ENCODE data around the gene TNFRSF12A. TPM values are rescaled to one million over a fixed set of nuclear protein-coding genes. Genes with fewer than 3 reads are reported as not detected.
A peak's percentile ranks its signal among the peaks of the same experiment; 100 is the strongest.

The TNFRSF12A gene
- total and polyA plus RNA-seq, 9 of the 15 experiments (the other 6 are each of a cell fraction or from before 2014, with no cell fraction given), result 0.41 to 61.8 (median 26.5) TPM

DNA sequence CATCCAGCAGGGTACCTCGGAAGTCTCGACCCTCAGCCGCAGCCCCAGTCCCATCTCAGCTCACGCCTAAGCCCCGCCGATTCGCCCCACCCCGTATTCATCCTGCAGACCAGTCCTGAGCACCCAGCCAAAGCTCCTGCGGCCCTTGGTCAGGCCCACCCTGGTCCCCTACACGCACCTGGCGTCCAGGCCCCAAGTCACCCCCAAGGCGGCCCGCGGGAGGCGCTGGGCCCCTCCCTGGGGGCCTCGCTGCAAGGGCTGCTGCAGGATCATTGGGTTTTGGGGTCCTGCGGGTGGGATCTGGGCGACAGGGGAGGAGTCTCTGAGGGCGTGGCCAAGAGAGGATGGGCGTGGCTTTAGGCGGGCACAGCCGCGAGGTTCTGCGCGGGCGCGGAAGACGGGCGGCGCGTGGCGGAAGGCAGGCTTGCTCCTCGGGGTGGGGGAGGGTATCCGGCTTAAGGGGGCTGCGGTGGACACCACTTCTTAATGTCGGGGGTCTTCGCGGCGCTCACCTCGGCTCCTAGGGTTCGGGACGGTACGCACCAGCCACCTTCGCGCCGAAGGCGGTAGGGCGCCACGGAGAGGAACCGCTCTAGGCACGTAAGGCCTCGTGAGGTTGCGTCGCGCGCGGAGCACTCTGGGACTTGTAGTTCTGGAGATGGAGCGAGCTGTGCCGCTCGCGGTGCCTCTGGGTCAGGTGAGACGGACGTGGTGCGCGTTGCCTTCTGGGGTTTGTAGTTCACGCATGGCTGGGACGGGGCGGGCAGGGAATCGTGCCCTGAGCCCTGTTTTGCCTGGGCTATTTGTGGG, 3.7 kb downstream of the TNFRSF12A start, which contains the start of the genes HCFC1R1 and THOC6 (continued):
- TF ChIP-seq, protein P1, sequence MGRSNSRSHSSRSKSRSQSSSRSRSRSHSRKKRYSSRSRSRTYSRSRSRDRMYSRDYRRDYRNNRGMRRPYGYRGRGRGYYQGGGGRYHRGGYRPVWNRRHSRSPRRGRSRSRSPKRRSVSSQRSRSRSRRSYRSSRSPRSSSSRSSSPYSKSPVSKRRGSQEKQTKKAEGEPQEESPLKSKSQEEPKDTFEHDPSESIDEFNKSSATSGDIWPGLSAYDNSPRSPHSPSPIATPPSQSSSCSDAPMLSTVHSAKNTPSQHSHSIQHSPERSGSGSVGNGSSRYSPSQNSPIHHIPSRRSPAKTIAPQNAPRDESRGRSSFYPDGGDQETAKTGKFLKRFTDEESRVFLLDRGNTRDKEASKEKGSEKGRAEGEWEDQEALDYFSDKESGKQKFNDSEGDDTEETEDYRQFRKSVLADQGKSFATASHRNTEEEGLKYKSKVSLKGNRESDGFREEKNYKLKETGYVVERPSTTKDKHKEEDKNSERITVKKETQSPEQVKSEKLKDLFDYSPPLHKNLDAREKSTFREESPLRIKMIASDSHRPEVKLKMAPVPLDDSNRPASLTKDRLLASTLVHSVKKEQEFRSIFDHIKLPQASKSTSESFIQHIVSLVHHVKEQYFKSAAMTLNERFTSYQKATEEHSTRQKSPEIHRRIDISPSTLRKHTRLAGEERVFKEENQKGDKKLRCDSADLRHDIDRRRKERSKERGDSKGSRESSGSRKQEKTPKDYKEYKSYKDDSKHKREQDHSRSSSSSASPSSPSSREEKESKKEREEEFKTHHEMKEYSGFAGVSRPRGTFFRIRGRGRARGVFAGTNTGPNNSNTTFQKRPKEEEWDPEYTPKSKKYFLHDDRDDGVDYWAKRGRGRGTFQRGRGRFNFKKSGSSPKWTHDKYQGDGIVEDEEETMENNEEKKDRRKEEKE (IDR thresholded peaks at IDR 0.05; ENCODE audit: borderline replicate concordance in 1 of 2, control insufficient read depth in 1 of 2, low read depth in 2 of 2, low read length in 1 of 2), result peak in 1 of 2 experiments; percentile 58; a peak in 2 of 4 replicates
- TF ChIP-seq SMARCB1 (IDR thresholded peaks at IDR 0.05; ENCODE audit: insufficient read length, low read depth) (no peak), ASH1L (IDR thresholded peaks at IDR 0.05; ENCODE audit: borderline replicate concordance, low read depth, partially characterized antibody) (no peak), GABPB1 (CRISPR knock-in tag; IDR thresholded peaks at IDR 0.05) (peak; percentile 90), ZNF76 (CRISPR knock-in tag; IDR thresholded peaks at IDR 0.05; ENCODE audit: borderline replicate concordance) (no peak), FOXJ3 (CRISPR knock-in tag; IDR thresholded peaks at IDR 0.05) (no peak), ZNF324 (CRISPR knock-in tag; IDR thresholded peaks at IDR 0.05) (no peak), POU5F1 (IDR thresholded peaks at IDR 0.05; ENCODE audit: borderline replicate concordance, low read depth, low read length, partially characterized antibody) (peak; percentile 71), LEF1 (IDR thresholded peaks at IDR 0.05) (no peak), ZNF23 (CRISPR knock-in tag; IDR thresholded peaks at IDR 0.05) (no peak), ZNF184 (CRISPR knock-in tag; IDR thresholded peaks at IDR 0.05) (no peak), RUNX1 (IDR thresholded peaks at IDR 0.05; ENCODE audit: low read depth) (no peak), ZNF668 (CRISPR knock-in tag; IDR thresholded peaks at IDR 0.05) (no peak), ZNF354B (CRISPR knock-in tag; IDR thresholded peaks at IDR 0.05) (no peak), ZNF316 (IDR thresholded peaks at IDR 0.05) (no peak), SMAD1 (IDR thresholded peaks at IDR 0.05; ENCODE audit: low read depth, low read length, partially characterized antibody) (peak; percentile 79)
- TF ChIP-seq, protein P2, sequence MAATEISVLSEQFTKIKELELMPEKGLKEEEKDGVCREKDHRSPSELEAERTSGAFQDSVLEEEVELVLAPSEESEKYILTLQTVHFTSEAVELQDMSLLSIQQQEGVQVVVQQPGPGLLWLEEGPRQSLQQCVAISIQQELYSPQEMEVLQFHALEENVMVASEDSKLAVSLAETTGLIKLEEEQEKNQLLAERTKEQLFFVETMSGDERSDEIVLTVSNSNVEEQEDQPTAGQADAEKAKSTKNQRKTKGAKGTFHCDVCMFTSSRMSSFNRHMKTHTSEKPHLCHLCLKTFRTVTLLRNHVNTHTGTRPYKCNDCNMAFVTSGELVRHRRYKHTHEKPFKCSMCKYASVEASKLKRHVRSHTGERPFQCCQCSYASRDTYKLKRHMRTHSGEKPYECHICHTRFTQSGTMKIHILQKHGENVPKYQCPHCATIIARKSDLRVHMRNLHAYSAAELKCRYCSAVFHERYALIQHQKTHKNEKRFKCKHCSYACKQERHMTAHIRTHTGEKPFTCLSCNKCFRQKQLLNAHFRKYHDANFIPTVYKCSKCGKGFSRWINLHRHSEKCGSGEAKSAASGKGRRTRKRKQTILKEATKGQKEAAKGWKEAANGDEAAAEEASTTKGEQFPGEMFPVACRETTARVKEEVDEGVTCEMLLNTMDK (IDR thresholded peaks at IDR 0.05; ENCODE audit: borderline replicate concordance, insufficient read depth, low read depth, low read length, poor library complexity, severe bottlenecking), result peak; percentile 75
- TF ChIP-seq, protein P3, sequence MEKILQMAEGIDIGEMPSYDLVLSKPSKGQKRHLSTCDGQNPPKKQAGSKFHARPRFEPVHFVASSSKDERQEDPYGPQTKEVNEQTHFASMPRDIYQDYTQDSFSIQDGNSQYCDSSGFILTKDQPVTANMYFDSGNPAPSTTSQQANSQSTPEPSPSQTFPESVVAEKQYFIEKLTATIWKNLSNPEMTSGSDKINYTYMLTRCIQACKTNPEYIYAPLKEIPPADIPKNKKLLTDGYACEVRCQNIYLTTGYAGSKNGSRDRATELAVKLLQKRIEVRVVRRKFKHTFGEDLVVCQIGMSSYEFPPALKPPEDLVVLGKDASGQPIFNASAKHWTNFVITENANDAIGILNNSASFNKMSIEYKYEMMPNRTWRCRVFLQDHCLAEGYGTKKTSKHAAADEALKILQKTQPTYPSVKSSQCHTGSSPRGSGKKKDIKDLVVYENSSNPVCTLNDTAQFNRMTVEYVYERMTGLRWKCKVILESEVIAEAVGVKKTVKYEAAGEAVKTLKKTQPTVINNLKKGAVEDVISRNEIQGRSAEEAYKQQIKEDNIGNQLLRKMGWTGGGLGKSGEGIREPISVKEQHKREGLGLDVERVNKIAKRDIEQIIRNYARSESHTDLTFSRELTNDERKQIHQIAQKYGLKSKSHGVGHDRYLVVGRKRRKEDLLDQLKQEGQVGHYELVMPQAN (IDR thresholded peaks at IDR 0.05; ENCODE audit: borderline replicate concordance), result peak; percentile 73; the same call in 1 of the 2 replicates

Measured in K562 (cell line).